Activated CD4-positive, alpha-beta T cell treated with anti-CD3 and anti-CD28 coated beads, Interleukin-2, amount 10 ng/mL, durations not matched to agents 7 days and 5 days (primary cell): ENCODE data around the gene MUCL3. TPM values are rescaled to one million over a fixed set of nuclear protein-coding genes. Genes with fewer than 3 reads are reported as not detected.
"Not testable (repeated sequence)": the region's sequence is repeated elsewhere in the genome, so short reads cannot be mapped to it uniquely, and the experiment has no call there.

Experiments used
- CTCF ChIA-PET: fragments of 350-600 bp; sonication (Branson Sonifier 250); formaldehyde crosslinking; loops from one replicate; lab custom pipeline; 2021; ENCODE audit warnings: antibody characterized with exemption; lab: Charles Lee
- POLR2A ChIA-PET: fragments of 350-600 bp; sonication (Branson Sonifier 250); formaldehyde crosslinking; loops from one replicate; lab custom pipeline; 2021; ENCODE audit warnings: antibody characterized with exemption; lab: Charles Lee
- DNase-seq: peaks from one replicate; pipeline ENCODE4 v3.0.0-alpha.2; 2020
- H3K27ac Mint-ChIP-seq: one replicate; pipeline ENCODE4 v1.8.0; 2021; ENCODE audit warnings: mild to moderate bottlenecking, moderate library complexity, mixed read lengths
- H3K27me3 Mint-ChIP-seq: one replicate; pipeline ENCODE4 v1.8.0; 2021; ENCODE audit warnings: mixed read lengths
- H3K36me3 Mint-ChIP-seq: one replicate; pipeline ENCODE4 v1.8.0; 2021; ENCODE audit warnings: low read depth, mixed read lengths
- H3K4me1 Mint-ChIP-seq: one replicate; pipeline ENCODE4 v1.8.0; 2021; ENCODE audit warnings: mixed read lengths
- H3K4me3 Mint-ChIP-seq: one replicate; pipeline ENCODE4 v1.8.0; 2021; ENCODE audit warnings: mild to moderate bottlenecking, moderate library complexity, mixed read lengths
- H3K9me3 Mint-ChIP-seq: one replicate; pipeline ENCODE4 v1.8.0; 2021; ENCODE audit warnings: mixed read lengths
- total RNA-seq, 2 experiments: library from RNA; stranded (reverse); gene quantifications; one replicate each; pipeline ENCODE4 v1.2.3, GENCODE V29; 2021

The MUCL3 gene
- total RNA-seq, 2 experiments from 2014 or later, result not detected

DNA sequence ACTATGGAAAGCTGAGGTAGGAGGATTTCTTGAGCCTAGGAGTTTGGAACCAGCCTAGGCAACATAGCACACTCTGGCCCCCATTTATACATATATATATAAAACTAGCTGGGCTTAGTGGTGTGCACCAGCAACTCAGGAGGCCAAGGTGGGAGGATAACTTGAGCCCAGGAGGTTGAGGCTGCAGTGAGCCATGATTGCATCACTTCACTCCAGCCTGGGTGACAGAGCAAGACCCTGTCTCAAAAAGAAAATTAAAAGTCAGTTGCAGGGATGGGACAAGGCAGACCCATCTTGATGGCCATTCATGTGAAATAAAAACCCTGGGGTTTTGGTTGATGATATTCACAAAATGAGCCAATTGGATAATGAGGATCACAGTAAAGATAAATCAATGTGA, 39.3 kb upstream of the MUCL3 start:
- ChIA-PET CTCF (interaction anchor here (0.6 to 0.8 kb wide), 2 partner anchors 186 to 304 kb away, joined by 3 read pairs; no protein-coding TSS in a partner anchor), POLR2A (no interaction called here)
- no peaks in the 10 kb centered on the region for H3K9me3 Mint-ChIP-seq
- H3K27me3 Mint-ChIP-seq, result no peaks in the 10 kb centered on the region
- DNase-seq, result no peak
- H3K4me1 Mint-ChIP-seq, result peaks cover 9% of the 10 kb centered on the region
- no peaks in the 10 kb centered on the region for H3K36me3 Mint-ChIP-seq
- H3K4me3 Mint-ChIP-seq, result no peak overlapping the region
- no peak overlapping the region for H3K27ac Mint-ChIP-seq

DNA sequence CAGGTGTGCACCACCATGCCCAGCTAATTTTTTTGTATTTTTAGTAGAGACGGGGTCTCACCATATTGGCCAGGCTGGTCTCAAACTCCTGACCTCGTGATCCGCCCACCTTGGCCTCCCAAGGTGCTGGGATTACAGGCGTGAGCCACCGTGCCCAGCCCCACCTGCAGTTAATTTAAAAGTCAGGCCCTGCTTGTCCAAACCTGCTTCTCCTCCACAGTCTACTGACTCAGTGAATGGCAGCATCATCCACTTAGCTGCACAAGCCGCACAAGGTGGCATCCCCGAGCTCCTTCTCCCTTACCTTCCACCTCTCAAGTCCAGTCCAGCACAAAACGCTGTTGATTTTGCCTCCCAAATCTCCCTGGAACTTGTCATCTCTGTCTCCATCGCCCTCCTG, 38.6 kb upstream of the MUCL3 start:
- H3K9me3 Mint-ChIP-seq, H3K27me3 Mint-ChIP-seq, CTCF ChIA-PET, H3K36me3 Mint-ChIP-seq, DNase-seq, H3K27ac Mint-ChIP-seq, H3K4me3 Mint-ChIP-seq, POLR2A ChIA-PET: not testable (repeated sequence)
- H3K4me1 Mint-ChIP-seq, result peaks cover 12% of the 10 kb centered on the region

DNA sequence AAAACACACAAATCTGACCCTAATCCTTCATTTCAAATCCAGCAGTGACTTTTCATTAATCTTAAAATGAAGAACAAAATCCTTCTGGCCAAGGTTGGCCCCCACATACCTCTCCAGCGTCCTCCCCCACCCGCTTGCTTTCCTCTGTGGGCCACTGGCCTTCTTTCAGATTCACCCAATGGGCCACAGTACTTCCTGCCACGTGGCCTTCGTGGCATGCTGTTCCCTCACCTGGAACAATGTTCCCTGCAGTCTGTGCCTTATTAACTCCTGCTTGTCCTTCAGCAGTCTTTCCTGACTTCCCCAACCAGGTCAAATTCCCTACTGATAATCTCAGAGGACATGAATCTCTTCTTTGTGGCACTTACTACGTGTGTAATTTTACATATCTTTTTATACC, 38.1 kb upstream of the MUCL3 start:
- no peak overlapping the region for H3K27ac Mint-ChIP-seq
- H3K4me1 Mint-ChIP-seq, result peaks cover 14% of the 10 kb centered on the region
- ChIA-PET CTCF (no interaction called here), POLR2A (no interaction called here)
- no peaks in the 10 kb centered on the region for H3K36me3 Mint-ChIP-seq
- H3K9me3 Mint-ChIP-seq, result no peaks in the 10 kb centered on the region
- H3K27me3 Mint-ChIP-seq, result no peaks in the 10 kb centered on the region
- DNase-seq, result no peak
- no peak overlapping the region for H3K4me3 Mint-ChIP-seq

- ChIA-PET POLR2A (no interaction called here), CTCF (interaction anchor here (1.0 to 2.8 kb wide), 3 partner anchors 11 to 177 kb away, joined by 3 to 14 read pairs (median 3); partner anchors contain the start of gene VARS2)
- H3K36me3 Mint-ChIP-seq, result no peaks in the 10 kb centered on the region
- DNase-seq, result no peak
- no peaks in the 10 kb centered on the region for H3K9me3 Mint-ChIP-seq
- no peak overlapping the region for H3K27ac Mint-ChIP-seq
- no peak overlapping the region for H3K4me3 Mint-ChIP-seq
- H3K4me1 Mint-ChIP-seq, result peaks cover 19% of the 10 kb centered on the region
- no peaks in the 10 kb centered on the region for H3K27me3 Mint-ChIP-seq
Measured at GRCh38 chr6:30903236-30903635, 37.5 kb upstream of the MUCL3 start.

- H3K27me3 Mint-ChIP-seq, H3K9me3 Mint-ChIP-seq, H3K27ac Mint-ChIP-seq, POLR2A ChIA-PET, DNase-seq: not testable (repeated sequence)
- H3K4me3 Mint-ChIP-seq, result peak overlapping the region; percentile 98
- CTCF ChIA-PET, result interaction anchor here (0.6 to 1.6 kb wide), 5 partner anchors 85 to 180 kb away, joined by 3 to 7 read pairs (median 3); no protein-coding TSS in a partner anchor
- H3K36me3 Mint-ChIP-seq, result peaks cover 12% of the 10 kb centered on the region
- peaks cover 31% of the 10 kb centered on the region for H3K4me1 Mint-ChIP-seq
Measured at GRCh38 chr6:30907290-30907757, 33.4 kb upstream of the MUCL3 start.

DNA sequence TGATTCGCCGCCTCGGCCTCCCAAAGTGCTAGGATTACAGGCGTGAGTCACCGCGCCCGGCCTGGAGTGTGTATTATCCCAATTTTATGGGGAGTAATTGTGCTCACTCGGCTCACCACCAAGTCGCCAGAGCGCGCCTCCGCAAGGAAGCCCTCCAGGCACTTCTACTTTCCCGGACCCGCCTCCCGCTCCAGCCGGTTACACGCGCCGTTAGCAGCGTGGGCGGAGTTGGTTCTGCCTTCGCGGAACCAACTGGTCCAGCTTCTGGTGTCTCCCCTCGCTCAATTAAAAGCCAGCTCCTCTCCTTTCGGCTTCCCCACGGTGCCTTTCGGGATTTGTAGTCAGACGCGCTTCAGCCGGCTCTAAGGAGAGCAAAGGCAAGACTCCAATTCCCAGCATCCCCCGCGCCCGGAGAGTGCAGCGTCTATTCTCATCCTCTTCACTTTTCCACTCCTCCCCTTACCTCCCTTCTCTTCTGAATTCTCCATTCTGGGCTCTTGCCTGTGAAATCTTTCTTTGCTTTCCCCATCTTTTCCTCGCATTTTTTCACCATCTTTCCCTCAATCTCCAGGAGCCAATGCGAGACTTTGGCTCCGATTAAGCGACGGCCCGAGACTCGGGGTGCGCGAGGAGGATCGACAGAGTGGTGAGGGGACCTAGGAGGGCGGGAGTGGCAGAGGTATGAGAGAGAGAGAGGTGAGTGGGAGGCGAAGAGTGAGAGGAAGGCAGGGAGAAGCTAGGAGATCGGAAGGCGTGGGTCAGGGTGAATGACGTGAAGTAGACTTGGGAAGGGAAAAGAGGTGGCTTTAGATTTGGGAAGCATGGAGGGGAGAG, 32.8 kb upstream of the MUCL3 start, which contains the start of gene GTF2H4:
GTF2H4 (plus strand) TSS at position 450 of the 834 bp plus-strand sequence.
- peaks cover 16% of the 10 kb centered on the region for H3K36me3 Mint-ChIP-seq
- ChIA-PET CTCF (interaction anchor here (0.6 to 2.0 kb wide), 6 partner anchors 86 to 179 kb away, joined by 3 to 7 read pairs (median 4); no protein-coding TSS in a partner anchor), POLR2A (no interaction called here)
- H3K9me3 Mint-ChIP-seq, result no peaks in the 10 kb centered on the region
- H3K27ac Mint-ChIP-seq, result peak within 1 kb of the TSS; percentile 82
- DNase-seq, result peak; percentile 97
- peaks cover 25% of the 10 kb centered on the region for H3K4me1 Mint-ChIP-seq
- H3K27me3 Mint-ChIP-seq, result no peaks in the 10 kb centered on the region
- H3K4me3 Mint-ChIP-seq, result peak within 1 kb of the TSS; percentile 98

GRCh38 chr6:30908700-30909099, 32.1 kb upstream of the MUCL3 start:
- Mint-ChIP-seq H3K36me3 (peaks cover 20% of the 10 kb centered on the region), H3K27ac (no peak overlapping the region), H3K9me3 (no peaks in the 10 kb centered on the region), H3K27me3 (no peaks in the 10 kb centered on the region), H3K4me3 (peak overlapping the region; percentile 98), H3K4me1 (peaks cover 31% of the 10 kb centered on the region)
- ChIA-PET POLR2A (no interaction called here), CTCF (interaction anchor here (1.3 to 2.0 kb wide), 3 partner anchors 79 to 178 kb away, joined by 5 to 6 read pairs (median 5); no protein-coding TSS in a partner anchor)
- no peak for DNase-seq

DNA sequence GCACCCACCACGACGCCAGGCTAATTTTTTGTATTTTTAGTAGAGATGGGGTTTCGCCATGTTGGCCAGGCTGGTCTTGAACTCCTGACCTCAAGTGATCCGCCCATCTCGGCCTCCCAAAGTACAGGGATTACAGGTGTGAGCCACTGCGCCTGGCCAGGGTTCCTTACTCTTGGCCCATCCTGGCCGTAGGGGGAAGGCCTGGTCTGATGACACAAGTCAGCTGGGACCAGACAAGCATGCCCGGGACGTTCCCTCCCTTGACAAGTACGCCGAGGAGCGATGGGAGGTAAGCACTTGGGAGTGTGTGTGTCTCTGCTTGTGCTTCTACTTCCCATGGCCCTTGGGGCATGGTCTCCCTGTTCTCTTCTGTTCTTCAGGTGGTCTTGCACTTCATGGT, 30.3 kb upstream of the MUCL3 start:
- H3K4me3 Mint-ChIP-seq, POLR2A ChIA-PET, DNase-seq, H3K27me3 Mint-ChIP-seq, H3K9me3 Mint-ChIP-seq, H3K27ac Mint-ChIP-seq: not testable (repeated sequence)
- Mint-ChIP-seq H3K4me1 (peaks cover 45% of the 10 kb centered on the region), H3K36me3 (peaks cover 20% of the 10 kb centered on the region)
- CTCF ChIA-PET, result interaction anchor here (0.9 to 1.2 kb wide), 3 partner anchors 8 to 165 kb away, joined by 3 to 4 read pairs (median 3); no protein-coding TSS in a partner anchor

- Mint-ChIP-seq H3K36me3 (peaks cover 31% of the 10 kb centered on the region), H3K4me3 (peak overlapping the region; percentile 83), H3K27me3 (no peaks in the 10 kb centered on the region), H3K9me3 (no peaks in the 10 kb centered on the region), H3K27ac (peak overlapping the region; percentile 10), H3K4me1 (peaks cover 49% of the 10 kb centered on the region)
- no peak for DNase-seq
- ChIA-PET CTCF (interaction anchor here (0.6 to 2.8 kb wide), 13 partner anchors 13 to 1311 kb away, joined by 3 to 19 read pairs (median 4); partner anchors contain the start of gene NOTCH4), POLR2A (no interaction called here)
Measured at GRCh38 chr6:30912746-30913520, 27.8 kb upstream of the MUCL3 start.

GRCh38 chr6:30913721-30914075, 27.1 kb upstream of the MUCL3 start:
- ChIA-PET CTCF (interaction anchor here (0.7 to 2.8 kb wide), 14 partner anchors 9 to 1310 kb away, joined by 3 to 19 read pairs (median 4); partner anchors contain the start of gene NOTCH4), POLR2A (no interaction called here)
- Mint-ChIP-seq H3K9me3 (no peaks in the 10 kb centered on the region), H3K27me3 (no peaks in the 10 kb centered on the region), H3K27ac (peak overlapping the region; percentile 67), H3K4me3 (peak overlapping the region; percentile 83), H3K36me3 (peaks cover 31% of the 10 kb centered on the region), H3K4me1 (peaks cover 41% of the 10 kb centered on the region)
- no peak for DNase-seq

GRCh38 chr6:30914076-30914853, 26.5 kb upstream of the MUCL3 start, which contains the start of gene VARS2:
Gene VARS2, plus strand, starts transcription at chr6:30914238. Its CDS starts 599 bp downstream, at chr6:30914837.
- peaks cover 31% of the 10 kb centered on the region for H3K36me3 Mint-ChIP-seq
- peak within 1 kb of the TSS; percentile 83 for H3K4me3 Mint-ChIP-seq
- ChIA-PET POLR2A (no interaction called here), CTCF (interaction anchor here (0.7 to 2.8 kb wide), 15 partner anchors 9 to 386 kb away, joined by 3 to 19 read pairs (median 4); no protein-coding TSS in a partner anchor)
- DNase-seq, result peak; percentile 83
- H3K9me3 Mint-ChIP-seq, result no peaks in the 10 kb centered on the region
- H3K27me3 Mint-ChIP-seq, result no peaks in the 10 kb centered on the region
- H3K27ac Mint-ChIP-seq, result peak within 1 kb of the TSS; percentile 90
- H3K4me1 Mint-ChIP-seq, result peaks cover 35% of the 10 kb centered on the region
